HCT116 (cell line): ENCODE measurements around the gene PTS.

Experiments used
- CEBPB ChIP-seq: IDR thresholded peaks from 2 replicates; pipeline ENCODE4 v1.6.1; 2012; ENCODE audit warnings: low read depth
- EGR1 ChIP-seq: IDR thresholded peaks from 2 replicates; pipeline ENCODE4 v1.6.1; 2012; ENCODE audit warnings: low read depth
- EZH2 ChIP-seq: fragments of 200-600 bp; sonication (generic); IDR thresholded peaks from 2 replicates; pipeline ENCODE4 v1.6.1; 2017; ENCODE audit warnings: antibody characterized with exemption, mixed run types
- POLR2A ChIP-seq: IDR thresholded peaks from 2 replicates; pipeline ENCODE4 v1.7.0; 2011; ENCODE audit warnings: borderline replicate concordance; ENCODE audit not compliant: insufficient read depth, insufficient read length; ENCODE audit errors: extremely low read depth
- POLR2AphosphoS5 ChIP-seq: IDR thresholded peaks from 2 replicates; pipeline ENCODE4 v1.6.1; 2011; ENCODE audit warnings: mild to moderate bottlenecking, low read depth, low read length, moderate library complexity
- SP1 ChIP-seq: IDR thresholded peaks from 2 replicates; pipeline ENCODE4 v1.6.1; 2012; ENCODE audit warnings: low read depth
- SRF ChIP-seq: IDR thresholded peaks from 2 replicates; pipeline ENCODE4 v1.6.1; 2012; ENCODE audit warnings: low read depth
- ZNF274 ChIP-seq: fragments of 200-500 bp; sonication (Bioruptor generic); IDR thresholded peaks from 2 replicates; pipeline ENCODE4 v1.6.1; 2014; ENCODE audit warnings: mild to moderate bottlenecking, low read depth, low read length, inconsistent platforms
- TF ChIP-seq, protein P1 (sequence below), 3 experiments: fragments of 200-600 bp in 1 of 3; sonication (generic) in 1 of 3; IDR thresholded peaks in 2 of 3; conservative IDR thresholded peaks in 1 of 3; 2 replicates each; pipeline ENCODE4 v1.5.1; 2012 to 2017; ENCODE audit warnings: low read depth in 2 of 3, low read length in 2 of 3, antibody characterized with exemption in 1 of 3, borderline replicate concordance in 1 of 3, control low read depth in 1 of 3, mild to moderate bottlenecking in 1 of 3, mixed read lengths in 1 of 3, mixed run types in 1 of 3, moderate library complexity in 1 of 3; ENCODE audit not compliant: insufficient read depth in 1 of 3

DNA sequence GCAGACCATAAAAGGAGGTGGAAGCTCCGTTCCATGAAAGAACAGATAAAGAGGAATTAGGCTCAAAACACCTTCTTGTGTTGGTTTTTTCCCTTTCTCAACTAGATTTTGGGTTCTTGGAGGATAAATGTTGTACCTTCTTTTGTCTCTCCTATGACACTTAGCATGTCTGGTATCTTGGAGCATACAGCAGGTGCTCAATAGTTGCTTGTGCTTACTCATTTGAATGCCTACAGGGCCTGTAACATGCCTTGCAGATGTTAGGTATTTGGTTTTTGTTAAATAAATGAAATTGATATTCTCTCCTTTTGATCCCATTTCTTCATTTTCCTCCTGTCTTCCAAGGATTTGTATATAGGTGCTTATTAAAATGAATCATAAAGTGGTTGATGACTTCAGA lies 50.8 kb downstream of the PTS start:
- TF ChIP-seq POLR2AphosphoS5 (no peak), POLR2A (no peak), CEBPB (no peak), SP1 (no peak), EZH2 (no peak), SRF (no peak), EGR1 (no peak), ZNF274 (no peak)
- TF ChIP-seq, protein P1, sequence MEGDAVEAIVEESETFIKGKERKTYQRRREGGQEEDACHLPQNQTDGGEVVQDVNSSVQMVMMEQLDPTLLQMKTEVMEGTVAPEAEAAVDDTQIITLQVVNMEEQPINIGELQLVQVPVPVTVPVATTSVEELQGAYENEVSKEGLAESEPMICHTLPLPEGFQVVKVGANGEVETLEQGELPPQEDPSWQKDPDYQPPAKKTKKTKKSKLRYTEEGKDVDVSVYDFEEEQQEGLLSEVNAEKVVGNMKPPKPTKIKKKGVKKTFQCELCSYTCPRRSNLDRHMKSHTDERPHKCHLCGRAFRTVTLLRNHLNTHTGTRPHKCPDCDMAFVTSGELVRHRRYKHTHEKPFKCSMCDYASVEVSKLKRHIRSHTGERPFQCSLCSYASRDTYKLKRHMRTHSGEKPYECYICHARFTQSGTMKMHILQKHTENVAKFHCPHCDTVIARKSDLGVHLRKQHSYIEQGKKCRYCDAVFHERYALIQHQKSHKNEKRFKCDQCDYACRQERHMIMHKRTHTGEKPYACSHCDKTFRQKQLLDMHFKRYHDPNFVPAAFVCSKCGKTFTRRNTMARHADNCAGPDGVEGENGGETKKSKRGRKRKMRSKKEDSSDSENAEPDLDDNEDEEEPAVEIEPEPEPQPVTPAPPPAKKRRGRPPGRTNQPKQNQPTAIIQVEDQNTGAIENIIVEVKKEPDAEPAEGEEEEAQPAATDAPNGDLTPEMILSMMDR (IDR thresholded peaks at IDR 0.05 in 2 of 3, conservative IDR thresholded peaks at IDR 0.05 in 1 of 3; ENCODE audit: borderline replicate concordance in 1 of 3, insufficient read depth in 1 of 3, low read depth in 2 of 3, low read length in 2 of 3), result no peak
